HepG2 (cell line): Measurements from ENCODE around the gene PAQR5. TPM values are rescaled to one million over a fixed set of nuclear protein-coding genes. Genes with fewer than 3 reads are reported as not detected.

ENCODE experiments used
- DRAP1 ChIP-seq: IDR thresholded peaks from 2 replicates; pipeline ENCODE4 v1.6.1; 2016; ENCODE audit warnings: missing genetic modification reagents, missing compliant biosample characterization
- ELF1 ChIP-seq: sonication (generic); formaldehyde crosslinking; IDR thresholded peaks from 2 replicates; pipeline ENCODE4 v1.4.0; 2020; ENCODE audit warnings: missing genetic modification reagents
- FOXK1 ChIP-seq: sonication (generic); formaldehyde crosslinking; IDR thresholded peaks from 2 replicates; pipeline ENCODE4 v1.4.0; 2020; ENCODE audit warnings: low read depth, missing genetic modification reagents, borderline replicate concordance
- FOXM1 ChIP-seq: sonication (generic); formaldehyde crosslinking; IDR thresholded peaks from 2 replicates; pipeline ENCODE4 v1.5.0; 2020; ENCODE audit warnings: missing genetic modification reagents
- JARID2 ChIP-seq: sonication (generic); formaldehyde crosslinking; IDR thresholded peaks from 2 replicates; pipeline ENCODE4 v1.8.1; 2023; ENCODE audit warnings: missing genetic modification reagents, inconsistent platforms; ENCODE audit not compliant: insufficient replicate concordance
- JDP2 ChIP-seq: sonication (generic); formaldehyde crosslinking; IDR thresholded peaks from 2 replicates; pipeline ENCODE4 v1.8.1; 2022; ENCODE audit warnings: missing genetic modification reagents, borderline replicate concordance
- KDM6A ChIP-seq: IDR thresholded peaks from 2 replicates; pipeline ENCODE4 v1.6.1; 2016; ENCODE audit warnings: low read depth
- LRRFIP1 ChIP-seq: sonication (generic); formaldehyde crosslinking; conservative IDR thresholded peaks from 2 replicates; pipeline ENCODE4 v1.4.0; 2020; ENCODE audit warnings: missing genetic modification reagents
- MAFG ChIP-seq: sonication (generic); formaldehyde crosslinking; IDR thresholded peaks from 2 replicates; pipeline ENCODE4 v1.5.1; 2020; ENCODE audit warnings: mild to moderate bottlenecking, missing genetic modification reagents
- MATR3 ChIP-seq: sonication (generic); formaldehyde crosslinking; IDR thresholded peaks from 2 replicates; pipeline ENCODE4 v1.4.0; 2020; ENCODE audit warnings: missing genetic modification reagents
- MYC ChIP-seq: sonication (generic); formaldehyde crosslinking; IDR thresholded peaks from 2 replicates; pipeline ENCODE4 v1.9.0; 2021; ENCODE audit warnings: missing genetic modification reagents, borderline replicate concordance
- MZF1 ChIP-seq: sonication (generic); formaldehyde crosslinking; IDR thresholded peaks from 2 replicates; pipeline ENCODE4 v1.8.1; 2023; ENCODE audit warnings: mild to moderate bottlenecking, missing genetic modification reagents, borderline replicate concordance
- NBN ChIP-seq: fragments of 450-650 bp; conservative IDR thresholded peaks from 2 replicates; pipeline ENCODE4 v1.6.1; 2017
- NFKBIZ ChIP-seq: IDR thresholded peaks from 2 replicates; pipeline ENCODE4 v1.6.1; 2018; ENCODE audit warnings: missing genetic modification reagents, missing compliant biosample characterization
- NRL ChIP-seq: sonication (generic); formaldehyde crosslinking; IDR thresholded peaks from 2 replicates; pipeline ENCODE4 v1.5.0; 2020; ENCODE audit warnings: missing genetic modification reagents, mild to moderate bottlenecking, moderate library complexity, borderline replicate concordance
- PBX3 ChIP-seq: sonication (generic); formaldehyde crosslinking; IDR thresholded peaks from 2 replicates; pipeline ENCODE4 v1.8.1; 2023; ENCODE audit warnings: missing genetic modification reagents, inconsistent platforms, borderline replicate concordance
- RFXAP ChIP-seq: sonication (generic); formaldehyde crosslinking; IDR thresholded peaks from 2 replicates; pipeline ENCODE4 v1.4.0; 2020; ENCODE audit warnings: missing genetic modification reagents, borderline replicate concordance
- SAP130 ChIP-seq: IDR thresholded peaks from 2 replicates; pipeline ENCODE4 v1.6.1; 2016; ENCODE audit warnings: low read depth
- SPEN ChIP-seq: sonication (generic); formaldehyde crosslinking; IDR thresholded peaks from 2 replicates; pipeline ENCODE4 v1.5.1; 2020; ENCODE audit warnings: low read depth, mild to moderate bottlenecking, missing genetic modification reagents
- ZBTB37 ChIP-seq: sonication (generic); formaldehyde crosslinking; IDR thresholded peaks from 2 replicates; pipeline ENCODE4 v1.4.0; 2020; ENCODE audit warnings: mild to moderate bottlenecking, missing genetic modification reagents
- ZFX ChIP-seq: sonication (generic); formaldehyde crosslinking; IDR thresholded peaks from 2 replicates; pipeline ENCODE4 v1.4.0; 2020; ENCODE audit warnings: mild to moderate bottlenecking, low read depth, missing genetic modification reagents, moderate library complexity
- ZNF205 ChIP-seq: IDR thresholded peaks from 2 replicates; pipeline ENCODE4 v1.6.1; 2018; ENCODE audit warnings: missing biosample characterization, missing genetic modification reagents
- ZNF282 ChIP-seq: fragments of 450-650 bp; IDR thresholded peaks from 2 replicates; pipeline ENCODE4 v1.6.1; 2018; ENCODE audit not compliant: partially characterized antibody
- ZNF414 ChIP-seq: sonication (generic); formaldehyde crosslinking; IDR thresholded peaks from 2 replicates; pipeline ENCODE4 v1.5.0; 2020; ENCODE audit warnings: missing genetic modification reagents
- ZSCAN22 ChIP-seq: sonication (generic); formaldehyde crosslinking; IDR thresholded peaks from 2 replicates; pipeline ENCODE4 v1.4.0; 2020; ENCODE audit warnings: mild to moderate bottlenecking, missing genetic modification reagents
- polyA plus RNA-seq, 8 experiments: library from polyadenylated mRNA; depleted of rRNA in 3 of 8; stranded (reverse) in 7 of 8; unstranded in 1 of 8; fragments of >200 nt; fragmentation: Illumina TruSeq in 4 of 8; extraction: Trizol in 4 of 8; gene quantifications; 2 replicates each; pipeline versions ENCODE4 v1.2.1 to v1.2.3, GENCODE V29; 2011 to 2016; ENCODE audit warnings: low read depth in 4 of 8, missing spikeins in 1 of 8, mixed read lengths in 1 of 8; ENCODE audit not compliant: insufficient read depth in 1 of 8
- total RNA-seq, 5 experiments: library from RNA; depleted of rRNA; stranded (reverse); fragments of >200 nt; fragmentation: Illumina TruSeq; extraction: Trizol; gene quantifications; 2 replicates each; pipeline ENCODE4 v1.2.3, GENCODE V29; 2016; ENCODE audit warnings: low read depth in 1 of 5

The PAQR5 gene
- total and polyA plus RNA-seq, 2 of the 13 experiments (the other 11 are each of a cell fraction or from before 2014, with no cell fraction given): 0.53 to 1.3 TPM

GRCh38 chr15:69413822-69414700 is 115.3 kb downstream of the PAQR5 start, which contains the start of gene KIF23 (continued):
- TF ChIP-seq ZNF282 (no peak), MATR3 (no peak), ZBTB37 (no peak), MZF1 (no peak), FOXK1 (CRISPR knock-in tag) (0 out of 2 replicates have a peak, but pooled peaks have one; percentile 33), SAP130 (CRISPR knock-in tag) (peak; percentile 100), ZSCAN22 (CRISPR knock-in tag) (no peak), KDM6A (no peak), PBX3 (CRISPR knock-in tag) (no peak), MYC (CRISPR knock-in tag) (peak; percentile 88; the same call in 1 of the 2 replicates), JARID2 (CRISPR knock-in tag) (no peak), ELF1 (CRISPR knock-in tag) (peak; percentile 93), ZNF414 (CRISPR knock-in tag) (no peak), NFKBIZ (CRISPR knock-in tag) (0 out of 2 replicates have a peak, but pooled peaks have one; percentile 18), ZNF205 (CRISPR knock-in tag) (peak; percentile 81; the same call in 1 of the 2 replicates), RFXAP (CRISPR knock-in tag) (peak; percentile 49; the same call in 1 of the 2 replicates), LRRFIP1 (CRISPR knock-in tag) (no peak), NRL (CRISPR knock-in tag) (no peak), DRAP1 (0 out of 2 replicates have a peak, but pooled peaks have one; percentile 36), SPEN (CRISPR knock-in tag) (peak; percentile 36; the same call in 1 of the 2 replicates), NBN (no peak), MAFG (CRISPR knock-in tag) (no peak), ZFX (CRISPR knock-in tag) (peak; percentile 96), FOXM1 (CRISPR knock-in tag) (peak; percentile 99), JDP2 (no peak)
